Measurements from ENCODE around the gene ZCCHC12.

Gene ZCCHC12

GRCh38 chrX:118872102-118872566 is 48.5 kb downstream of the ZCCHC12 start:
- DNase-seq (ENCODE audit: low read depth): no peak

Measured in ELR (cell line).